ENCODE measurements around the gene C16orf87. TPM values are rescaled to one million over a fixed set of nuclear protein-coding genes. Genes with fewer than 3 reads are reported as not detected.

C16orf87 gene
- total and polyA plus RNA-seq, 9 of the 15 experiments (the other 6 are each of a cell fraction or from before 2014, with no cell fraction given) = 7.8 to 16.7 (median 10.5) TPM

- peak; percentile 55; the same call in 1 of the 2 replicates for TF ChIP-seq CREB3L1 (IDR thresholded peaks at IDR 0.05; ENCODE audit: borderline replicate concordance, low read depth)
- no peak for TF ChIP-seq COPS2 (conservative IDR thresholded peaks at IDR 0.05)
- TF ChIP-seq ZNF324 (CRISPR knock-in tag; IDR thresholded peaks at IDR 0.05) = no peak
- no peak for TF ChIP-seq GTF2E2 (tag; IDR thresholded peaks at IDR 0.05)
- TF ChIP-seq POLR2B (IDR thresholded peaks at IDR 0.05; ENCODE audit: low read depth, partially characterized antibody) = peak; percentile 22
- no peak for TF ChIP-seq ZNF589 (CRISPR knock-in tag; IDR thresholded peaks at IDR 0.05; ENCODE audit: low read depth)
- TF ChIP-seq XRCC4 (IDR thresholded peaks at IDR 0.05; ENCODE audit: extremely low read depth, insufficient read depth, insufficient read length) = no peak
- TF ChIP-seq CBX8 (IDR thresholded peaks at IDR 0.05; ENCODE audit: borderline replicate concordance, extremely low read depth, low read depth, low read length, poor library complexity, severe bottlenecking) = no peak
- no peak for TF ChIP-seq FIP1L1 (IDR thresholded peaks at IDR 0.05; ENCODE audit: low read depth, low read length, poor library complexity, severe bottlenecking)
- TF ChIP-seq NCOA2 (IDR thresholded peaks at IDR 0.05; ENCODE audit: partially characterized antibody in 2 of 2) = no peak
- no peak for TF ChIP-seq ZNF79 (CRISPR knock-in tag; IDR thresholded peaks at IDR 0.05; ENCODE audit: low read depth)
- no peak for TF ChIP-seq KDM4B (IDR thresholded peaks at IDR 0.05; ENCODE audit: borderline replicate concordance in 2 of 2, low read depth in 1 of 2)
- TF ChIP-seq NFXL1 (CRISPR knock-in tag; IDR thresholded peaks at IDR 0.05) = no peak
- TF ChIP-seq LARP7 (IDR thresholded peaks at IDR 0.05) = no peak
- TF ChIP-seq RCOR1 (IDR thresholded peaks at IDR 0.05; ENCODE audit: borderline replicate concordance in 1 of 2, low read depth in 2 of 2, low read length in 2 of 2) = no peak
- TF ChIP-seq RAD21 (CRISPR knock-in tag; conservative IDR thresholded peaks at IDR 0.05 in 1 of 2, IDR thresholded peaks at IDR 0.05 in 1 of 2) = no peak
- no peak for TF ChIP-seq TGIF2 (CRISPR knock-in tag; IDR thresholded peaks at IDR 0.05)
- TF ChIP-seq CREBBP (IDR thresholded peaks at IDR 0.05; ENCODE audit: low read depth, low read length) = no peak
- TF ChIP-seq GTF2F1 (IDR thresholded peaks at IDR 0.05; ENCODE audit: low read depth, low read length) = no peak
- no peak for TF ChIP-seq TAF7 (tag; IDR thresholded peaks at IDR 0.05)
- no peak for TF ChIP-seq CAMTA2 (CRISPR knock-in tag; conservative IDR thresholded peaks at IDR 0.05)
- TF ChIP-seq HDAC3 (IDR thresholded peaks at IDR 0.05; ENCODE audit: borderline replicate concordance, partially characterized antibody) = no peak
- 0 out of 2 replicates have a peak, but pooled peaks have one; percentile 19 for TF ChIP-seq ZNF583 (CRISPR knock-in tag; IDR thresholded peaks at IDR 0.05)
- TF ChIP-seq EWSR1 (IDR thresholded peaks at IDR 0.05; ENCODE audit: borderline replicate concordance, low read depth, partially characterized antibody) = no peak
- no peak; a peak in 1 of 4 replicates for TF ChIP-seq SIN3A (IDR thresholded peaks at IDR 0.05; ENCODE audit: borderline replicate concordance in 2 of 2, control insufficient read depth in 1 of 2, low read depth in 2 of 2, low read length in 2 of 2)
- TF ChIP-seq ELF4 (CRISPR knock-in tag; IDR thresholded peaks at IDR 0.05) = no peak
- TF ChIP-seq PYGO2 (tag; IDR thresholded peaks at IDR 0.05) = no peak
- TF ChIP-seq BRD9 (IDR thresholded peaks at IDR 0.05; ENCODE audit: low read depth, partially characterized antibody) = no peak
These were observed at the start of gene C16orf87 (continued) for GRCh38 chr16:46830902-46831647.
